ENCODE results near the gene RRM2. TPM values are rescaled to one million over a fixed set of nuclear protein-coding genes. Genes with fewer than 3 reads are reported as not detected.

Gene RRM2
- total and polyA plus RNA-seq, 2 of the 4 experiments (the other 2 are of a cell fraction): 53.6 to 68.5 TPM

- no peak overlapping the region for H3K18ac ChIP-seq (ENCODE audit: low read depth, low read length)
- no peak overlapping the region for H2BK120ac ChIP-seq (ENCODE audit: low read depth, low read length)
- no peaks in the 10 kb centered on the region for H3K79me1 ChIP-seq (ENCODE audit: low read depth in 1 of 2, low read length in 2 of 2)
- no peak overlapping the region for H3K4me3 ChIP-seq (ENCODE audit: insufficient read depth, low read depth, low read length)
- no peak overlapping the region for H3K4me2 ChIP-seq (ENCODE audit: low read depth, low read length)
- H4K20me1 ChIP-seq (ENCODE audit: insufficient read depth, low read length): 0 out of 2 replicates have a peak, but pooled peaks cover 3% of the 10 kb centered on the region
- no peaks in the 10 kb centered on the region for H3K36me3 ChIP-seq (ENCODE audit: control insufficient read depth, insufficient read depth, low read length)
- no peaks in the 10 kb centered on the region; the same call in 1 of the 2 replicates for H3K9me1 ChIP-seq (ENCODE audit: insufficient read depth, low read length)
- 96% methylated on average over 5 of the region's 7 CpGs; no CpG with 5 or more reads in 1 of the 2 experiments for WGBS, 2 experiments (ENCODE audit: extremely low coverage in 2 of 2, insufficient read length in 1 of 2)
- H3K27ac ChIP-seq (ENCODE audit: insufficient read depth, low read length): no peak overlapping the region
- no peak overlapping the region for H2AFZ ChIP-seq (replicated peaks; ENCODE audit: low read length, poor library complexity)
- no peaks in the 10 kb centered on the region for H3K9me3 ChIP-seq (ENCODE audit: control insufficient read depth, insufficient read depth, low read length)
- no peak overlapping the region for H2BK20ac ChIP-seq (ENCODE audit: low read depth, low read length)
- POLR2A ChIA-PET (ENCODE audit: unreplicated experiment): no interaction called here
- no peak overlapping the region for H3K23ac ChIP-seq (ENCODE audit: low read depth, low read length)
- no peak overlapping the region for H4K5ac ChIP-seq (ENCODE audit: low read depth, low read length)
- in situ Hi-C loops (cut with MboI; ENCODE audit: low sequenced_read_pairs): loop anchor here (5.0 to 10.0 kb wide), 2 partner anchors 354 to 587 kb away; no protein-coding TSS in a partner anchor
- dilution Hi-C loops (cut with HindIII; ENCODE audit: low sequenced_read_pairs, unreplicated experiment): no loop called here
- no TSS peak for BruUV-seq (replicated peaks)
- ATAC-seq (ENCODE audit: low read depth) (no peak), DNase-seq (no peak)
- no peak overlapping the region for H4K91ac ChIP-seq (ENCODE audit: insufficient read depth, low read depth, low read length)
- peaks cover 63% of the 10 kb centered on the region for H3K27me3 ChIP-seq (ENCODE audit: control insufficient read depth, insufficient read depth, low read length)
- intact Hi-C loops (cut with micrococcal nuclease): loop anchor here (10.0 kb wide), 1 partner anchor 327 kb away; no protein-coding TSS in a partner anchor
- no peak overlapping the region for H2AK5ac ChIP-seq (ENCODE audit: low read depth, low read length)
- H4K8ac ChIP-seq (ENCODE audit: low read depth in 2 of 2, low read length in 2 of 2): no peak overlapping the region
- no peak overlapping the region for H3K14ac ChIP-seq (replicated peaks; ENCODE audit: low read depth, low read length)
- H2BK15ac ChIP-seq (ENCODE audit: low read depth, low read length): no peak overlapping the region
- H3K56ac ChIP-seq (ENCODE audit: extremely low read depth, insufficient read depth, low read length): no peak overlapping the region
- TF ChIP-seq RAD21 (IDR thresholded peaks at IDR 0.05; ENCODE audit: low read length) (no peak), RCOR1 (IDR thresholded peaks at IDR 0.05; ENCODE audit: insufficient replicate concordance, low read length) (no peak), NFE2L2 (IDR thresholded peaks at IDR 0.05; ENCODE audit: low read depth, low read length) (no peak), BHLHE40 (IDR thresholded peaks at IDR 0.05; ENCODE audit: low read depth, low read length) (no peak), CHD1 (IDR thresholded peaks at IDR 0.05; ENCODE audit: low read depth, low read length) (no peak), CTCF (conservative IDR thresholded peaks at IDR 0.05; ENCODE audit: low read depth, low read length) (no peak), MXI1 (IDR thresholded peaks at IDR 0.05; ENCODE audit: borderline replicate concordance, low read depth, low read length) (no peak), ELK1 (IDR thresholded peaks at IDR 0.05; ENCODE audit: borderline replicate concordance, low read depth, low read length) (no peak)
- H3K4me1 ChIP-seq (ENCODE audit: control insufficient read depth, insufficient read depth, low read length): 0 out of 2 replicates have a peak, but pooled peaks cover 2% of the 10 kb centered on the region
- no peak overlapping the region for H2BK5ac ChIP-seq (ENCODE audit: low read depth, low read length, poor library complexity, severe bottlenecking)
- H3K9ac ChIP-seq (ENCODE audit: low read depth, low read length): no peak overlapping the region
- H3K4ac ChIP-seq (ENCODE audit: low read depth, low read length): no peak overlapping the region
- H2AK9ac ChIP-seq (replicated peaks; ENCODE audit: low read depth, low read length, poor library complexity): no peak overlapping the region
- CTCF ChIA-PET: interaction anchor here (0.9 kb wide), 1 partner anchor 95 kb away, joined by 6 read pairs; no protein-coding TSS in a partner anchor
Observed at GRCh38 chr2:10078001-10078400, 44.5 kb upstream of the RRM2 start.
